Endothelial cell (in vitro differentiated cells): Measurements from ENCODE around the gene HINT2. TPM values are rescaled to one million over a fixed set of nuclear protein-coding genes. Genes with fewer than 3 reads are reported as not detected.

Experiments used
- DNase-seq: peaks from one replicate; pipeline ENCODE4 v3.0.0; 2021; ENCODE audit warnings: low spot score
- H3K27ac Mint-ChIP-seq: one replicate; pipeline ENCODE4 v1.8.0; 2021; ENCODE audit warnings: mixed read lengths, inconsistent platforms; ENCODE audit not compliant: unreplicated experiment
- H3K27me3 Mint-ChIP-seq: one replicate; pipeline ENCODE4 v1.8.0; 2021; ENCODE audit warnings: mild to moderate bottlenecking, moderate library complexity, mixed read lengths, inconsistent platforms; ENCODE audit not compliant: unreplicated experiment
- H3K36me3 Mint-ChIP-seq: one replicate; pipeline ENCODE4 v1.8.0; 2021; ENCODE audit warnings: mild to moderate bottlenecking, low read depth, mixed read lengths, inconsistent platforms; ENCODE audit not compliant: unreplicated experiment
- H3K4me1 Mint-ChIP-seq: one replicate; pipeline ENCODE4 v1.8.0; 2021; ENCODE audit warnings: mild to moderate bottlenecking, mixed read lengths, inconsistent platforms; ENCODE audit not compliant: unreplicated experiment
- H3K4me3 Mint-ChIP-seq: one replicate; pipeline ENCODE4 v1.8.0; 2021; ENCODE audit warnings: mild to moderate bottlenecking, mixed read lengths, inconsistent platforms; ENCODE audit not compliant: unreplicated experiment
- H3K9me3 Mint-ChIP-seq: one replicate; pipeline ENCODE4 v1.8.0; 2021; ENCODE audit warnings: mixed read lengths, inconsistent platforms; ENCODE audit not compliant: unreplicated experiment
- total RNA-seq: library from RNA; stranded (reverse); fragmentation: NEBNext Ultra II Directional; extraction: Animal tissue kit (Norgen Biotek cat#: 25700); gene quantifications from one replicate; pipeline ENCODE4 v1.2.1, GENCODE V29; 2021; ENCODE audit not compliant: unreplicated experiment
- TF ChIP-seq, protein P1 (sequence below): fragments of 200-600 bp; sonication (generic); IDR thresholded peaks from one replicate; pipeline ENCODE4 v1.5.0; 2021; ENCODE audit warnings: antibody characterized with exemption; ENCODE audit not compliant: unreplicated experiment

Gene HINT2
- total RNA-seq, 1 donor from 2014 or later, result 43.3 TPM

DNA sequence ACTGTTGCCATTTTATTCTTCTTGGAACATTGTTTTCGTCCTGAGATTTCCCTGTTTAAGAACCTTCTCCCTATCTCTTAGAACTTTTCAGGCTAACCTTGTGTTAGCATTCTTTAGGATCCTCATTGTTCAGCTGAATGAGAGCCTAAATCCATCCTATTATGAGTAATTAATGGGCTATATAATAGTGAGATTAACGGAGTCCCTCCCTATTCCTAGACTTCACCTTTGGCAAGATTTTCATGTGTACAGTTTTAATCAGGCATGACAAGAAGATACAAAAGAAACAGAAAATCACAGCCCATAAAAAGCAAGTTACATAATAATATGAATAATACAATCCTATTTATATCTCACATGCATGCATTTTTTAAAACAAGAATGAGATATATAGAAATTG, 51.7 kb downstream of the HINT2 start:
- no peaks in the 10 kb centered on the region for H3K9me3 Mint-ChIP-seq
- no peak for DNase-seq
- no peaks in the 10 kb centered on the region for H3K36me3 Mint-ChIP-seq
- H3K27ac Mint-ChIP-seq, result no peak overlapping the region
- H3K4me1 Mint-ChIP-seq, result peaks cover 32% of the 10 kb centered on the region
- H3K27me3 Mint-ChIP-seq, result peaks cover 7% of the 10 kb centered on the region
- TF ChIP-seq, protein P1, sequence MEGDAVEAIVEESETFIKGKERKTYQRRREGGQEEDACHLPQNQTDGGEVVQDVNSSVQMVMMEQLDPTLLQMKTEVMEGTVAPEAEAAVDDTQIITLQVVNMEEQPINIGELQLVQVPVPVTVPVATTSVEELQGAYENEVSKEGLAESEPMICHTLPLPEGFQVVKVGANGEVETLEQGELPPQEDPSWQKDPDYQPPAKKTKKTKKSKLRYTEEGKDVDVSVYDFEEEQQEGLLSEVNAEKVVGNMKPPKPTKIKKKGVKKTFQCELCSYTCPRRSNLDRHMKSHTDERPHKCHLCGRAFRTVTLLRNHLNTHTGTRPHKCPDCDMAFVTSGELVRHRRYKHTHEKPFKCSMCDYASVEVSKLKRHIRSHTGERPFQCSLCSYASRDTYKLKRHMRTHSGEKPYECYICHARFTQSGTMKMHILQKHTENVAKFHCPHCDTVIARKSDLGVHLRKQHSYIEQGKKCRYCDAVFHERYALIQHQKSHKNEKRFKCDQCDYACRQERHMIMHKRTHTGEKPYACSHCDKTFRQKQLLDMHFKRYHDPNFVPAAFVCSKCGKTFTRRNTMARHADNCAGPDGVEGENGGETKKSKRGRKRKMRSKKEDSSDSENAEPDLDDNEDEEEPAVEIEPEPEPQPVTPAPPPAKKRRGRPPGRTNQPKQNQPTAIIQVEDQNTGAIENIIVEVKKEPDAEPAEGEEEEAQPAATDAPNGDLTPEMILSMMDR, result no peak
- H3K4me3 Mint-ChIP-seq, result no peak overlapping the region

Other genes with a start within 250 kb of the HINT2 start
- 34.6 TPM for gene TESK1, start 209.8 kb downstream of the HINT2 start, total RNA-seq
- gene CD72, start 196.6 kb downstream of the HINT2 start, total RNA-seq, result 2.4 TPM
- gene SIT1, start 164.1 kb downstream of the HINT2 start, total RNA-seq, result not detected
- gene RMRP, start 157.0 kb downstream of the HINT2 start, total RNA-seq, result 32,961 TPM
- 13.5 TPM for gene CCDC107, start 156.8 kb downstream of the HINT2 start, total RNA-seq
- gene ARHGEF39, start 149.8 kb downstream of the HINT2 start, total RNA-seq, result 1.4 TPM
- 1.5 TPM for gene CA9, start 141.1 kb downstream of the HINT2 start, total RNA-seq
- 173 TPM for gene TPM2, start 125.1 kb downstream of the HINT2 start, total RNA-seq
- 370 TPM for gene TLN1, start 82.8 kb downstream of the HINT2 start, total RNA-seq
- 29.2 TPM for gene CREB3, start 82.4 kb downstream of the HINT2 start, total RNA-seq
- gene GBA2, start 65.8 kb downstream of the HINT2 start, total RNA-seq, result 200 TPM
- gene RGP1, start 65.8 kb downstream of the HINT2 start, total RNA-seq, result 51.4 TPM
- gene MSMP, start 60.8 kb downstream of the HINT2 start, total RNA-seq, result 2.8 TPM
- gene NPR2, start 23.5 kb downstream of the HINT2 start, total RNA-seq, result 30.8 TPM
- gene SPAG8, start 2.8 kb downstream of the HINT2 start, total RNA-seq, result 0.59 TPM
- not detected for gene FAM221B, start 13.7 kb upstream of the HINT2 start, total RNA-seq
- 9.0 TPM for gene TMEM8B, start 14.2 kb upstream of the HINT2 start, total RNA-seq
- gene OR13J1, start 55.4 kb upstream of the HINT2 start, total RNA-seq, result not detected
- gene HRCT1, start 91.2 kb upstream of the HINT2 start, total RNA-seq, result 0.87 TPM
- 32.0 TPM for gene SPAAR, start 94.4 kb upstream of the HINT2 start, total RNA-seq
- gene OR2S2, start 143.1 kb upstream of the HINT2 start, total RNA-seq, result not detected
- gene RECK, start 221.9 kb upstream of the HINT2 start, total RNA-seq, result 48.2 TPM